CD4-positive, alpha-beta memory T cell (primary cell): ENCODE data around the gene LMF2. TPM values are rescaled to one million over a fixed set of nuclear protein-coding genes. Genes with fewer than 3 reads are reported as not detected.

Experiments used
- CTCF ChIA-PET: fragments of 350-600 bp; sonication (Branson Sonifier 250); formaldehyde crosslinking; loops from one replicate; lab custom pipeline; 2021; ENCODE audit warnings: inconsistent platforms; ENCODE audit not compliant: partially characterized antibody; lab: Charles Lee
- POLR2A ChIA-PET: fragments of 350-600 bp; sonication (Branson Sonifier 250); formaldehyde crosslinking; loops from one replicate; lab custom pipeline; 2021; ENCODE audit not compliant: partially characterized antibody; lab: Charles Lee
- DNase-seq, 5 donors: peaks; one replicate each; pipeline versions ENCODE4 v3.0.0 to v3.0.0-alpha.2; 2020 to 2022; ENCODE audit warnings: mixed read lengths in 1 of 5
- H3K27ac ChIP-seq: one replicate; pipeline ENCODE4 v1.7.0; 2013; ENCODE audit warnings: low read depth, low read length
- H3K27me3 ChIP-seq: 2 replicates; pipeline ENCODE4 v1.7.0; 2013; ENCODE audit warnings: mild to moderate bottlenecking, low read length, moderate library complexity; ENCODE audit not compliant: insufficient read depth
- H3K36me3 ChIP-seq: 2 replicates; pipeline ENCODE4 v1.7.0; 2013; ENCODE audit warnings: mild to moderate bottlenecking, low read length, moderate library complexity; ENCODE audit not compliant: insufficient read depth
- H3K4me1 ChIP-seq: 2 replicates; pipeline ENCODE4 v1.7.0; 2013; ENCODE audit warnings: mild to moderate bottlenecking, low read length, moderate library complexity; ENCODE audit not compliant: insufficient read depth
- H3K4me3 ChIP-seq, 2 donors: one replicate each; pipeline ENCODE4 v1.7.0; 2013; ENCODE audit warnings: low read length in 2 of 2, mild to moderate bottlenecking in 1 of 2
- H3K9me3 ChIP-seq, 2 donors: one replicate each; pipeline ENCODE4 v1.7.0; 2013; ENCODE audit warnings: low read length in 2 of 2, control low read depth in 1 of 2; ENCODE audit not compliant: control insufficient read depth in 1 of 2
- H3K27ac Mint-ChIP-seq, 7 donors: one replicate each; pipeline ENCODE4 v1.8.0; 2020 to 2021; ENCODE audit warnings: mixed read lengths in 7 of 7, mild to moderate bottlenecking in 6 of 7, inconsistent platforms in 3 of 7, moderate library complexity in 3 of 7
- H3K27me3 Mint-ChIP-seq, 2 donors: one replicate each; pipeline ENCODE4 v1.8.0; 2020 to 2021; ENCODE audit warnings: mixed read lengths in 2 of 2
- H3K36me3 Mint-ChIP-seq, 2 donors: one replicate each; pipeline ENCODE4 v1.8.0; 2020 to 2021; ENCODE audit warnings: mixed read lengths in 2 of 2, inconsistent platforms in 1 of 2, mild to moderate bottlenecking in 1 of 2
- H3K4me1 Mint-ChIP-seq, 4 donors: one replicate each; pipeline ENCODE4 v1.8.0; 2020 to 2021; ENCODE audit warnings: mixed read lengths in 4 of 4, mild to moderate bottlenecking in 1 of 4
- H3K4me3 Mint-ChIP-seq, 8 donors: one replicate each; pipeline ENCODE4 v1.8.0; 2020 to 2021; ENCODE audit warnings: mixed read lengths in 8 of 8, mild to moderate bottlenecking in 7 of 8, moderate library complexity in 6 of 8, inconsistent platforms in 3 of 8
- H3K9me3 Mint-ChIP-seq, 8 donors: one replicate each; pipeline ENCODE4 v1.8.0; 2020 to 2021; ENCODE audit warnings: mixed read lengths in 8 of 8, mild to moderate bottlenecking in 5 of 8, inconsistent platforms in 3 of 8, moderate library complexity in 1 of 8
- intact Hi-C: fragments of 100-400 bp; cut with micrococcal nuclease; formaldehyde crosslinking; loops from one replicate; pipeline ENCODE4 v1.15.1; 2023
- polyA plus RNA-seq, 2 donors: library from polyadenylated mRNA; unstranded; fragments of 300-500 nt; fragmentation: Illumina TruSeq; gene quantifications; one replicate each; pipeline ENCODE4 v1.2.3, GENCODE V29; 2021
- total RNA-seq, 2 experiments: library from RNA; stranded (reverse); gene quantifications; one replicate each; pipeline ENCODE4 v1.2.3, GENCODE V29; 2021

The LMF2 gene
- total RNA-seq (100 to 1,000 TPM; 152 to 155 TPM), polyA plus RNA-seq (10 to 100 TPM; 21.7 to 33.8 TPM)

GRCh38 chr22:50507421-50507990 lies at the start of gene LMF2:
Gene LMF2, minus strand, starts transcription at chr22:50507702. Its CDS starts 27 bp downstream, at chr22:50507675.
- ChIA-PET CTCF (interaction anchor here (0.7 to 6.8 kb wide), 8 partner anchors 10 to 235 kb away, joined by 3 to 76 read pairs (median 4); partner anchors contain the start of genes SCO2 and SYCE3), POLR2A (interaction anchor here (0.6 to 7.6 kb wide), 26 partner anchors 9 to 317 kb away, joined by 3 to 242 read pairs (median 5); partner anchors contain the start of genes ADM2, ARSA, CHKB and HDAC10)
- Histone ChIP-seq H3K36me3 (peaks cover 21% of the 10 kb centered on the region), H3K27me3 (no peaks in the 10 kb centered on the region), H3K4me1 (peaks cover 28% of the 10 kb centered on the region), H3K27ac (peak within 1 kb of the TSS; percentile 98), H3K9me3 (no peaks in the 10 kb centered on the region), H3K4me3 (peak within 1 kb of the TSS; percentile 84 to 98)
- peak within 1 kb of the TSS; percentile 92 to 98 (median 94) for H3K4me3 Mint-ChIP-seq
- peaks cover 10 to 26% (median 19%) of the 10 kb centered on the region in 4 donors for H3K4me1 Mint-ChIP-seq
- H3K9me3 Mint-ChIP-seq = no peaks in the 10 kb centered on the region
- no peaks in the 10 kb centered on the region for H3K27me3 Mint-ChIP-seq
- DNase-seq = peak; percentile 86 to 93 (median 91)
- H3K36me3 Mint-ChIP-seq = peaks cover 0 to 21% of the 10 kb centered on the region in 2 donors
- intact Hi-C loops = loop anchor here (1.0 to 5.0 kb wide), 3 partner anchors 32 to 165 kb away; partner anchors contain the start of genes KLHDC7B, PPP6R2 and SBF1
- H3K27ac Mint-ChIP-seq = peak within 1 kb of the TSS; percentile 90 to 99 (median 98)

DNA sequence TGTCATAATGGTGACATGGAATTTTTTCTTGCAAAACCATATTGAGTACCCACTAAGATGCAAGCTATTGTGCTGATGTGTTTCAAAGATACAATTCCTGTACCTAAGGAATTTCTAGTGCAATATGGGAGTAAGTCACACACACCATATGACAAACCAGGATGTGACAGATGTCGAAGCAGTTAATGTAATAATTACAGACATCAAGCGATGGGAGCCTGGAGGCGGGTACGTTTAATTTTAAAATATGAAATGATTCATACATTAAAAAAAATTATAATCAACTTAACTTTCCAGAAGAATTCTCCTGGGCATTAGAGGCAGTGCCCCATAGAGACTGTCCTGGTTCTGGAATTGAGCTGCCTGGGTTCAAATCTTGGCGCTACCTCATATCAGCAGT lies 49.2 kb upstream of the LMF2 start:
- DNase-seq = no peak
- no peaks in the 10 kb centered on the region for H3K4me1 ChIP-seq
- intact Hi-C loops = no loop called here
- no peaks in the 10 kb centered on the region for H3K9me3 ChIP-seq
- ChIA-PET CTCF (interaction anchor here (1.2 to 2.2 kb wide), 2 partner anchors 9 to 31 kb away, joined by 5 to 7 read pairs; partner anchors contain the start of gene SCO2), POLR2A (interaction anchor here (1.3 to 2.2 kb wide), 5 partner anchors 8 to 31 kb away, joined by 3 to 10 read pairs (median 6); partner anchors contain the start of genes CHKB, CPT1B and SCO2)
- no peaks in the 10 kb centered on the region for H3K27me3 ChIP-seq
- peaks cover 5 to 11% (median 10%) of the 10 kb centered on the region in 4 donors for H3K4me1 Mint-ChIP-seq
- no peak overlapping the region for H3K27ac Mint-ChIP-seq
- H3K27me3 Mint-ChIP-seq = no peaks in the 10 kb centered on the region
- no peak overlapping the region for H3K27ac ChIP-seq
- no peaks in the 10 kb centered on the region for H3K36me3 Mint-ChIP-seq
- H3K4me3 Mint-ChIP-seq = no peak overlapping the region
- no peak overlapping the region for H3K4me3 ChIP-seq
- H3K36me3 ChIP-seq = no peaks in the 10 kb centered on the region
- H3K9me3 Mint-ChIP-seq = no peaks in the 10 kb centered on the region

DNA sequence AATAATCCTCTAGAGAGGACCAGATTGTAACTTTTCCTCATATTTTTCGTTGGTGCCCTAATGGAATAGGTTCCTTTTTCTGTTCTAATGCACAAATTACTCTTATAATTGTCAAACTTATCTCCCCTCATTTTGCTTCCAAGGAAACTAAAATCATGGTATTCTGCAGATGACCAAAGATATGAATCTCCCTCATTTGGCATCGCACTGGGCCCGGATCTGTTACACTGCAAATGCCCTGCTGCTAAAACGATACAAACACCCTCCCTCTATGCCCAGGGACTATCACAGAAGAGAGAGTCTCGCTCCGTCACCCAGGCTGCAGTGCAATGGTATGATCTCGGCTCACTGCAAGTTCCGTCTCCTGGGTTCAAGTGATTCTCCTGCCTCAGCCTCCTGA lies 45.8 kb upstream of the LMF2 start:
- Mint-ChIP-seq H3K9me3 (no peaks in the 10 kb centered on the region), H3K27me3 (no peaks in the 10 kb centered on the region), H3K36me3 (no peaks in the 10 kb centered on the region), H3K4me1 (peaks cover 10 to 18% (median 14%) of the 10 kb centered on the region in 4 donors), H3K4me3 (no peak overlapping the region), H3K27ac (no peak overlapping the region)
- CTCF ChIA-PET = interaction anchor here (1.0 to 1.4 kb wide), 2 partner anchors 10 to 301 kb away, joined by 3 to 6 read pairs; partner anchors contain the start of gene SYCE3
- intact Hi-C loops = no loop called here
- Histone ChIP-seq H3K27me3 (no peaks in the 10 kb centered on the region), H3K4me3 (no peak overlapping the region), H3K36me3 (no peaks in the 10 kb centered on the region), H3K27ac (no peak overlapping the region), H3K9me3 (no peaks in the 10 kb centered on the region), H3K4me1 (peaks cover 21% of the 10 kb centered on the region)
- POLR2A ChIA-PET = interaction anchor here (6.8 kb wide), 1 partner anchor 26 kb away, joined by 151 read pairs; the partner anchor contains the start of genes SCO2 and TYMP
- no peak for DNase-seq

DNA sequence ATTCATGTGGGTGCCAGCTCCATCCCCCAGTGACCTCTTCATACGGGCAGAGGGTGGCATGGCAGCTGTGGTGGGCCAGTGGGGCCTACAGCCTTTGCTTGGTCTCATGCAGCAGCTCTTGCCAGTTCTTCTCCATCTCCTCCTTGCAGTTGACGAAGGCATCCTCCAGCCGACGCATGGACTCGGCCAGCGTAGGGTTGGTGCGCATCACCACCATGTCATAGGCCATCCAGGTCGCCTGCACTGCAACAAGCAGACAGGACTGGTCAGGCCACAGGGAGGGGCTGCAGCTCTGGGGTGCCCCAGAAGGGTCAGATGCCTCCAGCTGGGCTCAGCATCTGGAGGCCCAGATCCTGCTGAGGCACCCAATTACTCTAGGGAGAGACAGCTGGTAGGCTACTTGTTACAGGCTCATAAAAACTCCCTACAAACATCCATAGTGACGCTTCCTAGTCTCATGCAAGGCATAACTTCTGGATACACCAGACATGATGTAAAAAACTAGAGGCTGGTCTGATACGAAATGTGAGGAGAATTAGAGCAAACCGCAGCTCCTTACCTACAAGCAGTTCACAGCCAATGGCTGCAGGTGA lies 43.8 kb upstream of the LMF2 start:
- peak overlapping the region in 3 of 7 donors; percentile 12 to 48 (median 32) for H3K27ac Mint-ChIP-seq
- Histone ChIP-seq H3K27ac (no peak overlapping the region), H3K9me3 (no peaks in the 10 kb centered on the region), H3K4me3 (no peak overlapping the region), H3K36me3 (no peaks in the 10 kb centered on the region), H3K27me3 (no peaks in the 10 kb centered on the region), H3K4me1 (peaks cover 27% of the 10 kb centered on the region)
- H3K27me3 Mint-ChIP-seq = no peaks in the 10 kb centered on the region
- DNase-seq = no peak
- ChIA-PET POLR2A (interaction anchor here (1.1 to 6.8 kb wide), 6 partner anchors 12 to 69 kb away, joined by 7 to 151 read pairs (median 12); partner anchors contain the start of genes CHKB, SCO2, SYCE3 and TYMP), CTCF (interaction anchor here (1.0 to 4.8 kb wide), 7 partner anchors 12 to 69 kb away, joined by 3 to 32 read pairs (median 5); partner anchors contain the start of genes SCO2 and SYCE3)
- peak overlapping the region in 5 of 8 donors; percentile 28 to 76 (median 40) for H3K4me3 Mint-ChIP-seq
- no peaks in the 10 kb centered on the region for H3K36me3 Mint-ChIP-seq
- H3K9me3 Mint-ChIP-seq = no peaks in the 10 kb centered on the region
- H3K4me1 Mint-ChIP-seq = peaks cover 12 to 26% (median 18%) of the 10 kb centered on the region in 4 donors
- intact Hi-C loops = no loop called here

- intact Hi-C loops = no loop called here
- peak overlapping the region; percentile 6 to 83 (median 78) for H3K4me3 Mint-ChIP-seq
- Histone ChIP-seq H3K27me3 (no peaks in the 10 kb centered on the region), H3K9me3 (no peaks in the 10 kb centered on the region), H3K4me1 (peaks cover 36% of the 10 kb centered on the region), H3K27ac (no peak overlapping the region), H3K36me3 (no peaks in the 10 kb centered on the region), H3K4me3 (no peak overlapping the region)
- no peaks in the 10 kb centered on the region for H3K27me3 Mint-ChIP-seq
- H3K4me1 Mint-ChIP-seq = peaks cover 18 to 34% (median 26%) of the 10 kb centered on the region in 4 donors
- POLR2A ChIA-PET = interaction anchor here (0.8 to 6.8 kb wide), 8 partner anchors 11 to 78 kb away, joined by 3 to 151 read pairs (median 10); partner anchors contain the start of genes ARSA, CHKB, MAPK8IP2 and SCO2
- no peaks in the 10 kb centered on the region for H3K36me3 Mint-ChIP-seq
- CTCF ChIA-PET = interaction anchor here (1.0 to 4.8 kb wide), 7 partner anchors 11 to 70 kb away, joined by 3 to 32 read pairs (median 5); partner anchors contain the start of genes SCO2 and SYCE3
- no peaks in the 10 kb centered on the region for H3K9me3 Mint-ChIP-seq
- peak overlapping the region in 6 of 7 donors; percentile 32 to 77 (median 73) for H3K27ac Mint-ChIP-seq
- no peak for DNase-seq
These were observed 42.9 kb upstream of the LMF2 start for GRCh38 chr22:50550395-50550794.

DNA sequence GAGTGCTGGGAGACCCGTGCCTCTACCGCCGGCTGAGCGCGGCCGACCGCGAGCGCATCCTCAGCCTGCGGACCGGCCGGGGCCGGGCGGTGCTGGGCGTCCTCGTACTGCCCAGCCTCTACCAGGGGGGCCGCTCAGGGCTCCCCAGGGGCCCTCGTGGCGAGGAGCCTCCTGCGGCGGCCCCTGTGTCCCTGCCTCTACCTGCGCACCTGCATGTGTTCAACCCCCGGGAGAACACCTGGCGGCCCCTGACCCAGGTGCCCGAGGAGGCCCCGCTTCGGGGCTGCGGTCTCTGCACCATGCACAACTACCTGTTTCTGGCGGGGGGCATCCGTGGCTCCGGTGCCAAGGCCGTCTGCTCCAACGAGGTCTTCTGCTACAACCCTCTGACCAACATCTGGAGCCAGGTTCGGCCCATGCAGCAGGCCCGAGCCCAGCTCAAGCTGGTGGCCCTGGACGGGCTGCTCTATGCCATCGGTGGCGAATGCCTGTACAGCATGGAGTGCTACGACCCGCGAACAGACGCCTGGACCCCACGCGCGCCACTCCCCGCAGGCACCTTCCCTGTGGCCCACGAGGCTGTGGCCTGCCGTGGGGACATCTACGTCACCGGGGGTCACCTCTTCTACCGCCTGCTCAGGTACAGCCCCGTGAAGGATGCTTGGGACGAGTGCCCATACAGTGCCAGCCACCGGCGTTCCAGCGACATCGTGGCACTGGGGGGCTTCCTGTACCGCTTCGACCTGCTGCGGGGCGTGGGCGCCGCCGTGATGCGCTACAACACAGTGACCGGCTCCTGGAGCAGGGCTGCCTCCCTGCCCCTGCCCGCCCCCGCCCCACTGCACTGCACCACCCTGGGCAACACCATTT lies 41.7 kb upstream of the LMF2 start:
- no peaks in the 10 kb centered on the region for H3K36me3 ChIP-seq
- H3K4me3 ChIP-seq = peak overlapping the region; percentile 29 to 73
- intact Hi-C loops = loop anchor here (1.0 to 5.0 kb wide), 2 partner anchors 24 to 42 kb away; partner anchors contain the start of genes LMF2, NCAPH2 and SCO2
- Mint-ChIP-seq H3K9me3 (no peaks in the 10 kb centered on the region), H3K4me1 (peaks cover 24 to 47% (median 35%) of the 10 kb centered on the region in 4 donors), H3K27me3 (no peaks in the 10 kb centered on the region), H3K36me3 (no peaks in the 10 kb centered on the region), H3K4me3 (peak overlapping the region; percentile 70 to 84 (median 78)), H3K27ac (peak overlapping the region in 6 of 7 donors; percentile 57 to 82 (median 76))
- POLR2A ChIA-PET = interaction anchor here (0.8 to 6.8 kb wide), 26 partner anchors 8 to 362 kb away, joined by 3 to 151 read pairs (median 6); partner anchors contain the start of genes ARSA, CHKB, CPT1B and HDAC10
- no peaks in the 10 kb centered on the region for H3K9me3 ChIP-seq
- no peak for DNase-seq
- CTCF ChIA-PET = interaction anchor here (0.8 to 4.8 kb wide), 11 partner anchors 10 to 75 kb away, joined by 3 to 32 read pairs (median 6); partner anchors contain the start of genes SCO2 and SYCE3
- no peaks in the 10 kb centered on the region for H3K27me3 ChIP-seq
- H3K4me1 ChIP-seq = peaks cover 48% of the 10 kb centered on the region
- H3K27ac ChIP-seq = peak overlapping the region; percentile 74
